H1 (cell line): Measurements from ENCODE around the gene ULK3.

Experiments
- POLR2A ChIP-seq, 2 experiments: IDR thresholded peaks; 1 replicate in 1 of 2; 2 replicates in 1 of 2; pipeline ENCODE4 v1.6.1; 2011; ENCODE audit warnings: low read depth in 2 of 2, low read length in 2 of 2, mild to moderate bottlenecking in 2 of 2; ENCODE audit errors: control extremely low read depth in 1 of 2
- POLR2AphosphoS5 ChIP-seq: IDR thresholded peaks from 2 replicates; pipeline ENCODE4 v1.6.1; 2011; ENCODE audit warnings: low read depth, low read length
- SP1 ChIP-seq: IDR thresholded peaks from 2 replicates; pipeline ENCODE4 v1.6.1; 2011; ENCODE audit warnings: low read depth, low read length
- ZNF274 ChIP-seq: IDR thresholded peaks from 2 replicates; pipeline ENCODE4 v1.7.0; 2012; ENCODE audit warnings: low read length, borderline replicate concordance; ENCODE audit errors: extremely low read depth
- TF ChIP-seq, protein P1 (sequence below), 3 experiments: IDR thresholded peaks; 1 replicate in 2 of 3; 2 replicates in 1 of 3; pipeline versions ENCODE4 v1.5.1 to v1.6.1; 2011; ENCODE audit warnings: low read length in 3 of 3, mild to moderate bottlenecking in 3 of 3, inconsistent platforms in 2 of 3, low read depth in 1 of 3, moderate library complexity in 1 of 3; ENCODE audit not compliant: insufficient read depth in 1 of 3; ENCODE audit errors: control extremely low read depth in 1 of 3

DNA sequence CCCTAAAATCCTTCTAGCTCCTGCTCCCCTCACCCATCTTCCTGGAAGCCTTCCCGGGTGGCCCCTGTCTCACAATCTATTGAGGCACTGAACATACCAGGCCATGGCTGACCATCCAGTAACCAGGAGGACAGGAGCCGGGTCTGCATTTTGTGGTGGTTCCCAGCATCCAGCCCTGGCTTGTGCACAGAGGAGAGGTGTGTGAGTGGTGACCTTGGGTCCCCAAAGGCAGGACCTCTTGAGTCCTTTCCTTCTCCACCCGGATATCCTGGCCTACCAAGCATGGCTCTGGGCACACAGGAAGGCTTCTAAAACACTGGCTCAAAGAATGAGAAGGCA lies 53.2 kb downstream of the ULK3 start:
- TF ChIP-seq, protein P1, sequence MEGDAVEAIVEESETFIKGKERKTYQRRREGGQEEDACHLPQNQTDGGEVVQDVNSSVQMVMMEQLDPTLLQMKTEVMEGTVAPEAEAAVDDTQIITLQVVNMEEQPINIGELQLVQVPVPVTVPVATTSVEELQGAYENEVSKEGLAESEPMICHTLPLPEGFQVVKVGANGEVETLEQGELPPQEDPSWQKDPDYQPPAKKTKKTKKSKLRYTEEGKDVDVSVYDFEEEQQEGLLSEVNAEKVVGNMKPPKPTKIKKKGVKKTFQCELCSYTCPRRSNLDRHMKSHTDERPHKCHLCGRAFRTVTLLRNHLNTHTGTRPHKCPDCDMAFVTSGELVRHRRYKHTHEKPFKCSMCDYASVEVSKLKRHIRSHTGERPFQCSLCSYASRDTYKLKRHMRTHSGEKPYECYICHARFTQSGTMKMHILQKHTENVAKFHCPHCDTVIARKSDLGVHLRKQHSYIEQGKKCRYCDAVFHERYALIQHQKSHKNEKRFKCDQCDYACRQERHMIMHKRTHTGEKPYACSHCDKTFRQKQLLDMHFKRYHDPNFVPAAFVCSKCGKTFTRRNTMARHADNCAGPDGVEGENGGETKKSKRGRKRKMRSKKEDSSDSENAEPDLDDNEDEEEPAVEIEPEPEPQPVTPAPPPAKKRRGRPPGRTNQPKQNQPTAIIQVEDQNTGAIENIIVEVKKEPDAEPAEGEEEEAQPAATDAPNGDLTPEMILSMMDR (IDR thresholded peaks at IDR 0.05; ENCODE audit: control extremely low read depth in 1 of 3, insufficient read depth in 1 of 3, low read depth in 1 of 3, low read length in 3 of 3): no peak
- TF ChIP-seq POLR2A (IDR thresholded peaks at IDR 0.05; ENCODE audit: control extremely low read depth in 1 of 2, low read depth in 2 of 2, low read length in 2 of 2) (no peak), POLR2AphosphoS5 (no peak), SP1 (no peak), ZNF274 (no peak)
